HepG2 (cell line): Measurements from ENCODE around the gene PALM3. TPM values are rescaled to one million over a fixed set of nuclear protein-coding genes. Genes with fewer than 3 reads are reported as not detected.

Experiments used
- ETV5 ChIP-seq: IDR thresholded peaks from 2 replicates; pipeline ENCODE4 v1.6.1; 2018; ENCODE audit warnings: missing biosample characterization, missing genetic modification reagents, inconsistent platforms, borderline replicate concordance
- GFI1 ChIP-seq: sonication (generic); formaldehyde crosslinking; IDR thresholded peaks from 2 replicates; pipeline ENCODE4 v1.5.0; 2020; ENCODE audit warnings: missing genetic modification reagents, mild to moderate bottlenecking, borderline replicate concordance
- GLI4 ChIP-seq: sonication (generic); formaldehyde crosslinking; IDR thresholded peaks from 2 replicates; pipeline ENCODE4 v1.5.1; 2020; ENCODE audit warnings: missing genetic modification reagents, mild to moderate bottlenecking, moderate library complexity, borderline replicate concordance
- HDAC1 ChIP-seq: sonication (generic); formaldehyde crosslinking; IDR thresholded peaks from 2 replicates; pipeline ENCODE4 v1.5.1; 2020; ENCODE audit warnings: mild to moderate bottlenecking, missing genetic modification reagents
- HNF4G ChIP-seq, 2 experiments: sonication (generic) in 1 of 2; formaldehyde crosslinking in 1 of 2; IDR thresholded peaks; 2 replicates each; pipeline versions ENCODE4 v1.4.0 to v1.6.1; 2011 to 2020; ENCODE audit warnings: borderline replicate concordance in 2 of 2, low read depth in 2 of 2, mild to moderate bottlenecking in 2 of 2, low read length in 1 of 2, missing genetic modification reagents in 1 of 2, moderate library complexity in 1 of 2
- KDM1A ChIP-seq: IDR thresholded peaks from 2 replicates; pipeline ENCODE4 v1.6.1; 2016; ENCODE audit warnings: missing compliant biosample characterization
- MED8 ChIP-seq: sonication (generic); formaldehyde crosslinking; IDR thresholded peaks from 2 replicates; pipeline ENCODE4 v1.8.1; 2023; ENCODE audit warnings: mild to moderate bottlenecking, missing genetic modification reagents; ENCODE audit not compliant: insufficient replicate concordance
- NFIB ChIP-seq: sonication (generic); formaldehyde crosslinking; IDR thresholded peaks from 2 replicates; pipeline ENCODE4 v1.9.0; 2021; ENCODE audit warnings: missing genetic modification reagents, mild to moderate bottlenecking, borderline replicate concordance
- NR2F1 ChIP-seq, 2 experiments: fragments of 450-650 bp in 1 of 2; formaldehyde crosslinking in 1 of 2; IDR thresholded peaks; 2 replicates each; pipeline versions ENCODE4 v1.5.0 to v1.6.1; 2016 to 2020; ENCODE audit warnings: mild to moderate bottlenecking in 1 of 2, missing compliant biosample characterization in 1 of 2, missing genetic modification reagents in 1 of 2, moderate library complexity in 1 of 2
- NRL ChIP-seq: sonication (generic); formaldehyde crosslinking; IDR thresholded peaks from 2 replicates; pipeline ENCODE4 v1.5.0; 2020; ENCODE audit warnings: missing genetic modification reagents, mild to moderate bottlenecking, moderate library complexity, borderline replicate concordance
- PHF8 ChIP-seq: sonication (generic); formaldehyde crosslinking; IDR thresholded peaks from 2 replicates; pipeline ENCODE4 v1.5.0; 2020; ENCODE audit warnings: missing genetic modification reagents
- ZNF431 ChIP-seq: sonication (generic); formaldehyde crosslinking; IDR thresholded peaks from 2 replicates; pipeline ENCODE4 v1.9.0; 2022; ENCODE audit warnings: missing genetic modification reagents, low read depth, mild to moderate bottlenecking, borderline replicate concordance
- ZNF564 ChIP-seq: sonication (generic); formaldehyde crosslinking; IDR thresholded peaks from 2 replicates; pipeline ENCODE4 v1.8.1; 2023; ENCODE audit warnings: mild to moderate bottlenecking, missing genetic modification reagents
- ZNF574 ChIP-seq: sonication (generic); formaldehyde crosslinking; IDR thresholded peaks from 2 replicates; pipeline ENCODE4 v1.4.0; 2020; ENCODE audit warnings: missing genetic modification reagents
- ZNF713 ChIP-seq: sonication (generic); formaldehyde crosslinking; IDR thresholded peaks from 2 replicates; pipeline ENCODE4 v1.4.0; 2020; ENCODE audit warnings: mild to moderate bottlenecking, missing genetic modification reagents
- polyA plus RNA-seq, 8 experiments: library from polyadenylated mRNA; depleted of rRNA in 3 of 8; stranded (reverse) in 7 of 8; unstranded in 1 of 8; fragments of >200 nt; fragmentation: Illumina TruSeq in 4 of 8; extraction: Trizol in 4 of 8; gene quantifications; 2 replicates each; pipeline versions ENCODE4 v1.2.1 to v1.2.3, GENCODE V29; 2011 to 2016; ENCODE audit warnings: low read depth in 4 of 8, missing spikeins in 1 of 8, mixed read lengths in 1 of 8; ENCODE audit not compliant: insufficient read depth in 1 of 8
- total RNA-seq, 5 experiments: library from RNA; depleted of rRNA; stranded (reverse); fragments of >200 nt; fragmentation: Illumina TruSeq; extraction: Trizol; gene quantifications; 2 replicates each; pipeline ENCODE4 v1.2.3, GENCODE V29; 2016; ENCODE audit warnings: low read depth in 1 of 5
- TF ChIP-seq, protein P1 (sequence below): sonication (generic); formaldehyde crosslinking; IDR thresholded peaks from 2 replicates; pipeline ENCODE4 v1.4.0; 2020; ENCODE audit warnings: missing genetic modification reagents, borderline replicate concordance
- TF ChIP-seq, protein P2 (sequence below): sonication (generic); formaldehyde crosslinking; conservative IDR thresholded peaks from 2 replicates; pipeline ENCODE4 v1.4.0; 2020; ENCODE audit warnings: missing genetic modification reagents
- TF ChIP-seq, protein P3 (sequence below): sonication (generic); formaldehyde crosslinking; IDR thresholded peaks from 2 replicates; pipeline ENCODE4 v1.8.1; 2023; ENCODE audit warnings: mild to moderate bottlenecking, inconsistent platforms, moderate library complexity, missing genetic modification reagents, borderline replicate concordance

The PALM3 gene
- total and polyA plus RNA-seq, 2 of the 13 experiments (the other 11 are each of a cell fraction or from before 2014, with no cell fraction given), result 0.79 to 2.4 TPM

DNA sequence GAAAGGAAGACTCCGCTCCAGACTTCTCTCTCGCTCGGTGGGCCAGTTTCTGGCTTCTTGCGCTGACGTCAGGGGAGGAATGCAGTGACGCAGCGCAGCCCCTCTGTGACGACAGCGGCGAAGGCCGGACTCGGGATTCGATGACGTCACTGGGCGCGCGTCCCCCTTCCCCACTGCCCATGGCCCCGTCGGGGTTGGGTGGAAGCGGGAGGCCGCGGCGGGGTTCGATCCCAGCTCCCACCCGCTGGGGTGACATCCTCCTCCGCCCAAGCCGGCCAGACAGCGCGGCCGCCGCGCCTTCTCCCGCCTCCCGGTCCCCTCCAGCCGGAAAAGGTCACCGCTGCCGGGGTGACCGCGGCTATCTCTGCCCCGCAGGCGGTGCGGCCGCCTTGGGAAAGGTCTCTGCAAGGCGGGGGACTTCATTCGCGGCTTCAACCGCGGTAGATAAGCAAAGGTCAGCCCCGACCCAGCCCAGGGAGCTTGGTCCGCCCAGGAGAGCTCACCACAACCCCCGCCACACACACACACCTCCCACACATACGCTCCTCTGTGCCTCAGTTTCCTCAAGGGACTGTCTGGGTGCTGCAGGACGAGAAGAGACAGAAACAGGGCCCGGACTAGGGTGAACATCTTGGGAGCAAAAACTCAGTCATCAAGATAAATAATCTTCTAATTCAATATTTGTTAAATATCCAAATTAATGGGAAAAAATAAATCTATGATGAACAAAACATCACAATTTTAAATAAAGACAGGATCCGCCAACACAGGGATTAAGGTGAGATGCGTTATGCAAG lies 54.9 kb downstream of the PALM3 start (continued):
- TF ChIP-seq, protein P1, sequence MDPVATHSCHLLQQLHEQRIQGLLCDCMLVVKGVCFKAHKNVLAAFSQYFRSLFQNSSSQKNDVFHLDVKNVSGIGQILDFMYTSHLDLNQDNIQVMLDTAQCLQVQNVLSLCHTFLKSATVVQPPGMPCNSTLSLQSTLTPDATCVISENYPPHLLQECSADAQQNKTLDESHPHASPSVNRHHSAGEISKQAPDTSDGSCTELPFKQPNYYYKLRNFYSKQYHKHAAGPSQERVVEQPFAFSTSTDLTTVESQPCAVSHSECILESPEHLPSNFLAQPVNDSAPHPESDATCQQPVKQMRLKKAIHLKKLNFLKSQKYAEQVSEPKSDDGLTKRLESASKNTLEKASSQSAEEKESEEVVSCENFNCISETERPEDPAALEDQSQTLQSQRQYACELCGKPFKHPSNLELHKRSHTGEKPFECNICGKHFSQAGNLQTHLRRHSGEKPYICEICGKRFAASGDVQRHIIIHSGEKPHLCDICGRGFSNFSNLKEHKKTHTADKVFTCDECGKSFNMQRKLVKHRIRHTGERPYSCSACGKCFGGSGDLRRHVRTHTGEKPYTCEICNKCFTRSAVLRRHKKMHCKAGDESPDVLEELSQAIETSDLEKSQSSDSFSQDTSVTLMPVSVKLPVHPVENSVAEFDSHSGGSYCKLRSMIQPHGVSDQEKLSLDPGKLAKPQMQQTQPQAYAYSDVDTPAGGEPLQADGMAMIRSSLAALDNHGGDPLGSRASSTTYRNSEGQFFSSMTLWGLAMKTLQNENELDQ (CRISPR knock-in tag), result peak; percentile 57; the same call in 1 of the 2 replicates
- TF ChIP-seq ZNF431 (CRISPR knock-in tag) (0 out of 2 replicates have a peak, but pooled peaks have one; percentile 37), KDM1A (CRISPR knock-in tag) (0 out of 2 replicates have a peak, but pooled peaks have one; percentile 21), ETV5 (CRISPR knock-in tag) (0 out of 2 replicates have a peak, but pooled peaks have one; percentile 51), ZNF574 (CRISPR knock-in tag) (peak; percentile 80; the same call in 1 of the 2 replicates), ZNF564 (no peak), ZNF713 (CRISPR knock-in tag) (0 out of 2 replicates have a peak, but pooled peaks have one; percentile 48), GFI1 (CRISPR knock-in tag) (no peak), HDAC1 (peak; percentile 78), HNF4G (IDR thresholded peaks at IDR 0.05; ENCODE audit: borderline replicate concordance, low read depth, low read length) (no peak), HNF4G (CRISPR knock-in tag; IDR thresholded peaks at IDR 0.05; ENCODE audit: borderline replicate concordance, low read depth) (peak; percentile 74; the same call in 1 of the 2 replicates), NR2F1 (CRISPR knock-in tag; IDR thresholded peaks at IDR 0.05) (no peak; a peak in 1 of 4 replicates), NFIB (no peak), MED8 (CRISPR knock-in tag) (peak; percentile 63), GLI4 (CRISPR knock-in tag) (peak; percentile 25; the same call in 1 of the 2 replicates), NRL (peak; percentile 79), PHF8 (CRISPR knock-in tag) (peak; percentile 93; the same call in 1 of the 2 replicates)
- TF ChIP-seq, protein P2, sequence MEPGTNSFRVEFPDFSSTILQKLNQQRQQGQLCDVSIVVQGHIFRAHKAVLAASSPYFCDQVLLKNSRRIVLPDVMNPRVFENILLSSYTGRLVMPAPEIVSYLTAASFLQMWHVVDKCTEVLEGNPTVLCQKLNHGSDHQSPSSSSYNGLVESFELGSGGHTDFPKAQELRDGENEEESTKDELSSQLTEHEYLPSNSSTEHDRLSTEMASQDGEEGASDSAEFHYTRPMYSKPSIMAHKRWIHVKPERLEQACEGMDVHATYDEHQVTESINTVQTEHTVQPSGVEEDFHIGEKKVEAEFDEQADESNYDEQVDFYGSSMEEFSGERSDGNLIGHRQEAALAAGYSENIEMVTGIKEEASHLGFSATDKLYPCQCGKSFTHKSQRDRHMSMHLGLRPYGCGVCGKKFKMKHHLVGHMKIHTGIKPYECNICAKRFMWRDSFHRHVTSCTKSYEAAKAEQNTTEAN (CRISPR knock-in tag), result 0 out of 2 replicates have a peak, but pooled peaks have one; percentile 28
- TF ChIP-seq, protein P3, sequence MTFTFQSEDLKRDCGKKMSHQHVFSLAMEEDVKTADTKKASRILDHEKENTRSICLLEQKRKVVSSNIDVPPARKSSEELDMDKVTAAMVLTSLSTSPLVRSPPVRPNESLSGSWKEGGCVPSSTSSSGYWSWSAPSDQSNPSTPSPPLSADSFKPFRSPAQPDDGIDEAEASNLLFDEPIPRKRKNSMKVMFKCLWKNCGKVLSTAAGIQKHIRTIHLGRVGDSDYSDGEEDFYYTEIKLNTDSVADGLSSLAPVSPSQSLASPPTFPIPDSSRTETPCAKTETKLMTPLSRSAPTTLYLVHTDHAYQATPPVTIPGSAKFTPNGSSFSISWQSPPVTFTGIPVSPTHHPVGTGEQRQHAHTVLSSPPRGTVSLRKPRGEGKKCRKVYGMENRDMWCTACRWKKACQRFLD (CRISPR knock-in tag), result no peak
